H1 (cell line): ENCODE data around the gene CCDC175. TPM values are rescaled to one million over a fixed set of nuclear protein-coding genes. Genes with fewer than 3 reads are reported as not detected.

Source experiments
- CTCF ChIA-PET: fragments of 300-600 bp; sonication (Branson Sonifier 250); formaldehyde crosslinking; loops from one replicate; lab custom pipeline; 2021; ENCODE audit not compliant: partially characterized antibody; lab: Charles Lee
- POLR2A ChIA-PET: fragments of 300-600 bp; sonication (Branson Sonifier 250); formaldehyde crosslinking; loops from one replicate; lab custom pipeline; 2021; ENCODE audit warnings: inconsistent platforms; ENCODE audit not compliant: partially characterized antibody; lab: Charles Lee
- DNase-seq, 2 experiments: peaks; one replicate each; pipeline versions ENCODE4 v3.0.0 to v3.0.0-alpha.2; 2010 to 2022; ENCODE audit warnings: low spot score in 2 of 2, low read depth in 1 of 2, mixed read lengths in 1 of 2
- FAIRE-seq: peaks from 2 replicates; lab custom pipeline; 2011; peaks lifted over from hg19 to GRCh38; lab: Jason Lieb, UNC
- H2AFZ ChIP-seq: 2 replicates; pipeline ENCODE4 v1.8.1; 2012; ENCODE audit warnings: low read length, inconsistent platforms
- H2AK5ac ChIP-seq: 2 replicates; pipeline ENCODE4 v1.6.1; 2013; ENCODE audit warnings: low read depth, low read length
- H2BK120ac ChIP-seq: replicated peaks from 2 replicates; pipeline ENCODE3; 2013; ENCODE audit warnings: low read depth, low read length, inconsistent platforms
- H2BK12ac ChIP-seq: 2 replicates; pipeline ENCODE4 v1.6.1; 2013; ENCODE audit warnings: low read depth, low read length
- H2BK15ac ChIP-seq: 2 replicates; pipeline ENCODE4 v1.6.1; 2013; ENCODE audit warnings: low read length
- H2BK20ac ChIP-seq: 2 replicates; pipeline ENCODE4 v1.6.1; 2013; ENCODE audit warnings: low read length
- H2BK5ac ChIP-seq: 2 replicates; pipeline ENCODE4 v1.6.1; 2013; ENCODE audit warnings: low read depth, low read length
- H3K14ac ChIP-seq: 2 replicates; pipeline ENCODE4 v1.6.1; 2013; ENCODE audit warnings: inconsistent platforms; ENCODE audit not compliant: insufficient read length
- H3K18ac ChIP-seq: 2 replicates; pipeline ENCODE4 v1.6.1; 2013; ENCODE audit warnings: low read length; ENCODE audit errors: extremely low read depth
- H3K23ac ChIP-seq: 2 replicates; pipeline ENCODE4 v1.6.1; 2013; ENCODE audit warnings: inconsistent platforms; ENCODE audit not compliant: insufficient read length
- H3K23me2 ChIP-seq: 2 replicates; pipeline ENCODE4 v1.6.1; 2013; ENCODE audit warnings: low read depth, low read length
- H3K27ac ChIP-seq: 2 replicates; pipeline ENCODE4 v1.6.1; 2011; ENCODE audit warnings: low read depth, low read length, inconsistent platforms
- H3K27me3 ChIP-seq, 4 experiments: replicated peaks in 1 of 4; 1 replicate in 1 of 4; 2 replicates in 3 of 4; pipeline versions ENCODE4 v1.6.1 to v1.8.1; 2011 to 2013; ENCODE audit warnings: low read length in 3 of 4, mild to moderate bottlenecking in 3 of 4, inconsistent platforms in 2 of 4, mixed read lengths in 2 of 4, moderate library complexity in 1 of 4; ENCODE audit not compliant: control insufficient read depth in 3 of 4, insufficient read depth in 3 of 4; ENCODE audit errors: extremely low read depth in 1 of 4
- H3K36me3 ChIP-seq, 4 experiments: 2 replicates each; pipeline versions ENCODE4 v1.6.1 to v1.8.1; 2011 to 2013; ENCODE audit warnings: mild to moderate bottlenecking in 4 of 4, low read length in 3 of 4, moderate library complexity in 2 of 4, control low read depth in 1 of 4, inconsistent platforms in 1 of 4; ENCODE audit not compliant: insufficient read depth in 4 of 4, control insufficient read depth in 2 of 4
- H3K4ac ChIP-seq: replicated peaks from 2 replicates; pipeline ENCODE3; 2013; ENCODE audit warnings: low read length, low read depth, mixed read lengths, inconsistent platforms; ENCODE audit not compliant: insufficient read length
- H3K4me1 ChIP-seq, 4 experiments: replicated peaks in 1 of 4; 1 replicate in 1 of 4; 2 replicates in 3 of 4; pipeline versions ENCODE4 v1.6.1 to v1.8.1; 2011 to 2013; ENCODE audit warnings: low read length in 3 of 4, inconsistent platforms in 2 of 4, mixed read lengths in 1 of 4; ENCODE audit not compliant: insufficient read depth in 4 of 4, control insufficient read depth in 3 of 4
- H3K4me2 ChIP-seq, 2 experiments: 2 replicates each; pipeline versions ENCODE4 v1.6.1 to v1.8.1; 2011 to 2013; ENCODE audit warnings: low read depth in 2 of 2, low read length in 2 of 2, control low read depth in 1 of 2, inconsistent platforms in 1 of 2, mild to moderate bottlenecking in 1 of 2; ENCODE audit not compliant: insufficient read depth in 1 of 2
- H3K4me3 ChIP-seq, 4 experiments: fragments of 200-600, 300-600 bp in 1 of 4; sonication (generic), shearing (Covaris generic), sonication (Bioruptor Twin) in 1 of 4; 2 replicates each; pipeline versions ENCODE4 v1.5.1 to v1.8.1; 2011 to 2016; ENCODE audit warnings: low read length in 4 of 4, low read depth in 3 of 4, control low read depth in 2 of 4, inconsistent platforms in 2 of 4, mild to moderate bottlenecking in 2 of 4, mixed read lengths in 1 of 4, moderate library complexity in 1 of 4; ENCODE audit not compliant: insufficient read depth in 2 of 4; ENCODE audit errors: extremely low read depth in 1 of 4
- H3K56ac ChIP-seq: replicated peaks from 2 replicates; pipeline ENCODE3; 2013; ENCODE audit warnings: low read depth, mild to moderate bottlenecking, mixed read lengths, low read length, inconsistent platforms; ENCODE audit not compliant: insufficient read length
- H3K79me1 ChIP-seq: 2 replicates; pipeline ENCODE4 v1.6.1; 2013; ENCODE audit warnings: low read depth, low read length, control low read depth
- H3K79me2 ChIP-seq, 2 experiments: 2 replicates each; pipeline versions ENCODE4 v1.6.1 to v1.8.1; 2012 to 2013; ENCODE audit warnings: low read length in 2 of 2, mild to moderate bottlenecking in 2 of 2, inconsistent platforms in 1 of 2; ENCODE audit not compliant: insufficient read depth in 2 of 2, control insufficient read depth in 1 of 2
- H3K9ac ChIP-seq, 4 experiments: replicated peaks in 1 of 4; 1 replicate in 1 of 4; 2 replicates in 3 of 4; pipeline versions ENCODE4 v1.6.1 to v1.8.1; 2011 to 2013; ENCODE audit warnings: low read depth in 3 of 4, low read length in 3 of 4, control low read depth in 2 of 4, mild to moderate bottlenecking in 2 of 4, moderate library complexity in 2 of 4, inconsistent platforms in 1 of 4; ENCODE audit errors: extremely low read depth in 1 of 4
- H3K9me3 ChIP-seq, 2 experiments: 2 replicates each; pipeline versions ENCODE4 v1.6.1 to v1.8.1; 2012 to 2013; ENCODE audit warnings: mild to moderate bottlenecking in 2 of 2, moderate library complexity in 2 of 2, control low read depth in 1 of 2, inconsistent platforms in 1 of 2, low read depth in 1 of 2, low read length in 1 of 2, mixed read lengths in 1 of 2; ENCODE audit not compliant: insufficient read depth in 2 of 2
- H4K20me1 ChIP-seq, 2 experiments: replicated peaks in 1 of 2; 2 replicates each; pipeline versions ENCODE3 to v1.8.1; 2011 to 2013; ENCODE audit warnings: inconsistent platforms in 2 of 2, low read length in 2 of 2, mild to moderate bottlenecking in 1 of 2; ENCODE audit not compliant: insufficient read depth in 2 of 2, control insufficient read depth in 1 of 2
- H4K5ac ChIP-seq: 2 replicates; pipeline ENCODE4 v1.6.1; 2013; ENCODE audit warnings: low read length, low read depth, mixed read lengths, inconsistent platforms; ENCODE audit not compliant: insufficient read length
- H4K8ac ChIP-seq: 2 replicates; pipeline ENCODE4 v1.8.0; 2013; ENCODE audit warnings: mild to moderate bottlenecking, moderate library complexity, low read length, inconsistent platforms; ENCODE audit not compliant: insufficient read depth; ENCODE audit errors: extremely low read depth
- H4K91ac ChIP-seq: replicated peaks from 2 replicates; pipeline ENCODE3; 2013; ENCODE audit warnings: low read length, mixed read lengths, inconsistent platforms; ENCODE audit not compliant: insufficient read length
- BRCA1 ChIP-seq: IDR thresholded peaks from 2 replicates; pipeline ENCODE4 v1.6.1; 2012; ENCODE audit warnings: low read depth, low read length, improper control_type of control experiment
- CREB1 ChIP-seq: IDR thresholded peaks from 2 replicates; pipeline ENCODE4 v1.6.1; 2012; ENCODE audit warnings: inconsistent platforms
- PHF8 ChIP-seq: fragments of 200-600 bp; sonication (generic); conservative IDR thresholded peaks from 2 replicates; pipeline ENCODE4 v1.7.1; 2012; ENCODE audit warnings: low read depth, mild to moderate bottlenecking, inconsistent platforms, low read length, moderate library complexity
- WGBS, 2 experiments: shearing (Covaris generic) in 1 of 2; methylation state at CpG; one replicate each; pipeline versions ENCODE4 v1.1.6 to v1.1.7; 2013 to 2015; ENCODE audit warnings: low lambda C conversion rate in 2 of 2, mixed read lengths in 2 of 2, inconsistent platforms in 1 of 2, low coverage in 1 of 2, missing lambda C conversion rate in 1 of 2; ENCODE audit not compliant: insufficient replicate concordance in 2 of 2, insufficient coverage in 1 of 2, insufficient read length in 1 of 2; ENCODE audit errors: extremely low coverage in 1 of 2, missing lambda C conversion rate in 1 of 2; 5-methylcytosine and 5-hydroxymethylcytosine counted together
- polyA plus RNA-seq, 7 experiments: library from polyadenylated mRNA; depleted of rRNA in 3 of 7; stranded (reverse) in 5 of 7; unstranded in 2 of 7; fragments of >200 nt in 5 of 7; fragments of 200-250 nt in 2 of 7; gene quantifications; 1 replicate in 5 of 7; 2 replicates in 1 of 7; 4 replicates in 1 of 7; pipeline versions ENCODE4 v1.2.1 to v1.2.3, GENCODE V29; 2011 to 2013; ENCODE audit warnings: missing spikeins in 2 of 7, mixed read lengths in 2 of 7
- total RNA-seq: library from RNA; stranded (reverse); fragmentation: NEBNext Ultra II Directional; extraction: Animal tissue kit (Norgen Biotek cat#: 25700); gene quantifications from 2 replicates; pipeline ENCODE4 v1.2.1, GENCODE V29; 2021

CCDC175 gene
- total and polyA plus RNA-seq, 2 of the 8 experiments (the other 6 are each of a cell fraction or from before 2014, with no cell fraction given), result 0.19 TPM; not detected in 1

DNA sequence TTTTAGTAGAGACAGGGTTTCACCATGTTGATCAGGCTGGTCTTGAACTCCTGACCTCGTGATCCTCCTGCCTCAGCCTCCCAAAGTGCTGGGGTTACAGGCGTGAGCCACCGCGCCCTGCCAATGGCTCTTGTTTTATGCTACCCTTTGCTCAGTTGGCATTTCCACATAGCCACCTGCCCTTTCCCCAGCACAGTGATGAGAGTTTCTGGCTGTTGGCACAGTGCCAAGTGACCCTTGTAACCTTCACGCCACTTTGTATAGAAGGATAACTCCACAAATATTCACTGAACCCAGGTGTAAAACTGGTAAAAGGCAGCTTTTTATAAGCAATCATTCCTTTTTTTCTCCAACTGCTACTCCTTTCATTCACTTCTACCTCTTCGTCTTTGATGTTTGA is 18.5 kb upstream of the CCDC175 start:
- no peaks in the 10 kb centered on the region for H3K9me3 ChIP-seq
- no peak overlapping the region for H4K5ac ChIP-seq
- FAIRE-seq (no peak), DNase-seq (no peak)
- no peak overlapping the region for H3K14ac ChIP-seq
- TF ChIP-seq CREB1, result no peak
- no peak for TF ChIP-seq BRCA1
- TF ChIP-seq PHF8, result no peak
- H3K4me2 ChIP-seq, result no peak overlapping the region
- no peaks in the 10 kb centered on the region for H4K20me1 ChIP-seq
- no peak overlapping the region for H3K56ac ChIP-seq
- H2AFZ ChIP-seq, result no peak overlapping the region
- POLR2A ChIA-PET, result no interaction called here
- no peak overlapping the region for H3K23ac ChIP-seq
- WGBS, 2 experiments, result 83% methylated on average over 6 of the region's 6 CpGs; no CpG with 5 or more reads in 1 of the 2 experiments
- H2BK15ac ChIP-seq, result no peak overlapping the region
- no peak overlapping the region for H3K4me3 ChIP-seq
- no peaks in the 10 kb centered on the region for H3K79me2 ChIP-seq
- CTCF ChIA-PET, result interaction anchor here (0.9 to 2.1 kb wide), 6 partner anchors 11 to 303 kb away, joined by 3 to 10 read pairs (median 4); partner anchors contain the start of gene CCDC175
- H3K79me1 ChIP-seq, result no peaks in the 10 kb centered on the region
- no peak overlapping the region for H4K91ac ChIP-seq
- no peak overlapping the region for H2BK5ac ChIP-seq
- H2BK20ac ChIP-seq, result no peak overlapping the region
- no peak overlapping the region for H2BK12ac ChIP-seq
- no peak overlapping the region for H2BK120ac ChIP-seq
- H3K27me3 ChIP-seq, result no peaks in the 10 kb centered on the region
- no peak overlapping the region for H3K9ac ChIP-seq
- H3K4ac ChIP-seq, result no peak overlapping the region
- no peaks in the 10 kb centered on the region for H3K23me2 ChIP-seq
- no peak overlapping the region for H3K27ac ChIP-seq
- H2AK5ac ChIP-seq, result no peak overlapping the region
- no peak overlapping the region for H4K8ac ChIP-seq
- no peaks in the 10 kb centered on the region for H3K36me3 ChIP-seq
- no peaks in the 10 kb centered on the region for H3K4me1 ChIP-seq
- no peak overlapping the region for H3K18ac ChIP-seq
